G401.6 (cell line): ENCODE data around the gene DYNAP.

Source experiments
- FAIRE-seq: peaks from 2 replicates; lab custom pipeline; 2012; peaks lifted over from hg19 to GRCh38; lab: Jason Lieb, UNC

DYNAP gene

GRCh38 chr18:54641734-54642133, 50.7 kb downstream of the DYNAP start:
- no peak for FAIRE-seq

- FAIRE-seq = no peak
These were observed 56.1 kb downstream of the DYNAP start for GRCh38 chr18:54647176-54647575.
